Measurements from ENCODE around the gene TGFBR3.

DNA sequence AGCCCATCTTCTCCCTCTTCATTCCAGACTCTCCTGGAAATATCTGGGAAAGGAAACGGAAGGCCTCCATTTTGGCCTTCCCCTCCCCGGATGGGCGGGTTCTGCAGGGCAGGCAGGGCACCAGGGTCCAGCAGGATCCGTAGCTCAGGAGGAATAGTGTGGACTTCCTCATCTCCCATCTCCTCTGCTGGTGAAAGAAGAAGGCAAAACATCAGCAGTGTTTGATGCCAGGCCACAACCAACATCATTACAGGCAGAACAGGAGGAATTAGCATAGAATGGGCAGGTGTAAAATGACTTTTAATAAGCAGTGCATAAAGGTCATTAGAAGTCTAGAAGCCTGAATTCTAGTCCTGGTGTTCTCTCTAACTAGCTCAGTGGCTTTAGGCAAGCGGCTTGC, 165.9 kb downstream of the TGFBR3 start:
- TF ChIP-seq, protein P1, sequence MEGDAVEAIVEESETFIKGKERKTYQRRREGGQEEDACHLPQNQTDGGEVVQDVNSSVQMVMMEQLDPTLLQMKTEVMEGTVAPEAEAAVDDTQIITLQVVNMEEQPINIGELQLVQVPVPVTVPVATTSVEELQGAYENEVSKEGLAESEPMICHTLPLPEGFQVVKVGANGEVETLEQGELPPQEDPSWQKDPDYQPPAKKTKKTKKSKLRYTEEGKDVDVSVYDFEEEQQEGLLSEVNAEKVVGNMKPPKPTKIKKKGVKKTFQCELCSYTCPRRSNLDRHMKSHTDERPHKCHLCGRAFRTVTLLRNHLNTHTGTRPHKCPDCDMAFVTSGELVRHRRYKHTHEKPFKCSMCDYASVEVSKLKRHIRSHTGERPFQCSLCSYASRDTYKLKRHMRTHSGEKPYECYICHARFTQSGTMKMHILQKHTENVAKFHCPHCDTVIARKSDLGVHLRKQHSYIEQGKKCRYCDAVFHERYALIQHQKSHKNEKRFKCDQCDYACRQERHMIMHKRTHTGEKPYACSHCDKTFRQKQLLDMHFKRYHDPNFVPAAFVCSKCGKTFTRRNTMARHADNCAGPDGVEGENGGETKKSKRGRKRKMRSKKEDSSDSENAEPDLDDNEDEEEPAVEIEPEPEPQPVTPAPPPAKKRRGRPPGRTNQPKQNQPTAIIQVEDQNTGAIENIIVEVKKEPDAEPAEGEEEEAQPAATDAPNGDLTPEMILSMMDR (IDR thresholded peaks at IDR 0.05) = no peak
- TF ChIP-seq POLR2A (IDR thresholded peaks at IDR 0.05) = no peak
